ENCODE results near the gene LARGE2. TPM values are rescaled to one million over a fixed set of nuclear protein-coding genes. Genes with fewer than 3 reads are reported as not detected.

The LARGE2 gene
- total RNA-seq, 2 experiments from 2014 or later = 0.60 to 1.3 TPM

GRCh38 chr11:45945397-45945999 is 23.0 kb downstream of the LARGE2 start:
- Histone ChIP-seq H3K79me2 (ENCODE audit: insufficient read depth, low read depth, low read length) (no peaks in the 10 kb centered on the region), H3K4me3 (ENCODE audit: low read depth, low read length, poor library complexity, severe bottlenecking) (no peak overlapping the region), H4K20me1 (ENCODE audit: insufficient read depth, low read length) (no peaks in the 10 kb centered on the region), H3K4me2 (ENCODE audit: low read length) (no peak overlapping the region), H2AFZ (ENCODE audit: low read length) (no peak overlapping the region), H3K36me3 (ENCODE audit: insufficient read depth, low read length) (peaks cover 54% of the 10 kb centered on the region), H3K27ac (ENCODE audit: low read depth, low read length, poor library complexity, severe bottlenecking) (no peak overlapping the region), H3K9me2 (ENCODE audit: insufficient read depth, low read length) (no peaks in the 10 kb centered on the region), H3K4me1 (ENCODE audit: insufficient read depth, low read length, poor library complexity, severe bottlenecking) (no peaks in the 10 kb centered on the region), H3K9me3 (ENCODE audit: low read length) (no peaks in the 10 kb centered on the region)
- no peak for TF ChIP-seq EZH2phosphoT487 (IDR thresholded peaks at IDR 0.05; ENCODE audit: borderline replicate concordance, low read depth, low read length)
- TF ChIP-seq, protein P1, sequence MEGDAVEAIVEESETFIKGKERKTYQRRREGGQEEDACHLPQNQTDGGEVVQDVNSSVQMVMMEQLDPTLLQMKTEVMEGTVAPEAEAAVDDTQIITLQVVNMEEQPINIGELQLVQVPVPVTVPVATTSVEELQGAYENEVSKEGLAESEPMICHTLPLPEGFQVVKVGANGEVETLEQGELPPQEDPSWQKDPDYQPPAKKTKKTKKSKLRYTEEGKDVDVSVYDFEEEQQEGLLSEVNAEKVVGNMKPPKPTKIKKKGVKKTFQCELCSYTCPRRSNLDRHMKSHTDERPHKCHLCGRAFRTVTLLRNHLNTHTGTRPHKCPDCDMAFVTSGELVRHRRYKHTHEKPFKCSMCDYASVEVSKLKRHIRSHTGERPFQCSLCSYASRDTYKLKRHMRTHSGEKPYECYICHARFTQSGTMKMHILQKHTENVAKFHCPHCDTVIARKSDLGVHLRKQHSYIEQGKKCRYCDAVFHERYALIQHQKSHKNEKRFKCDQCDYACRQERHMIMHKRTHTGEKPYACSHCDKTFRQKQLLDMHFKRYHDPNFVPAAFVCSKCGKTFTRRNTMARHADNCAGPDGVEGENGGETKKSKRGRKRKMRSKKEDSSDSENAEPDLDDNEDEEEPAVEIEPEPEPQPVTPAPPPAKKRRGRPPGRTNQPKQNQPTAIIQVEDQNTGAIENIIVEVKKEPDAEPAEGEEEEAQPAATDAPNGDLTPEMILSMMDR (conservative IDR thresholded peaks at IDR 0.05; ENCODE audit: low read length) = no peak
- POLR2A ChIA-PET = interaction anchor here (0.5 to 1.1 kb wide), 2 partner anchors 34 to 399 kb away, joined by 3 to 4 read pairs; no protein-coding TSS in a partner anchor
- CTCF ChIA-PET (ENCODE audit: unreplicated experiment) = no interaction called here
- no peak for DNase-seq (ENCODE audit: low spot score)
- intact Hi-C loops (cut with micrococcal nuclease; ENCODE audit: unreplicated experiment) = no loop called here
- BruUV-seq (replicated peaks) = no TSS peak

DNA sequence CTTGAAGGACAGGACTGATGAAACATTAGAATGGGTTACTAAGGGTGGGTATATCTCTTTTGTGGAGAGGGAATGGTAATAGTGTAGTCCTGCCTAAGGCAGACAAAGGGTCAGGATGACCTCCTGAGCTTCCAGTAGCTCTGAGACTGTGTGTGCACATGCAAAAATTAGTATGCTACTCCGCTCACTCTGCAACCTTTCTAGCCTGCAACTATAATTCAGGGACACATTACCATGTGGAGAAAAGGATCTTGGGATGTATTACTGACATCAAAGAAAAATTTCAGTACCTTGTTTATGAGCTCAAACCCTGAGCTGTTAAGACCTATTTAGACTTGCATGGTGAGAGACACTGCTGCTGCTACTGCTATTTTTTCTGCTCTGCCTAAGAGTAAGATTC is 25.4 kb downstream of the LARGE2 start:
- no peaks in the 10 kb centered on the region for H3K79me2 ChIP-seq (ENCODE audit: insufficient read depth, low read depth, low read length)
- intact Hi-C loops (cut with micrococcal nuclease; ENCODE audit: unreplicated experiment) = no loop called here
- TF ChIP-seq EZH2phosphoT487 (IDR thresholded peaks at IDR 0.05; ENCODE audit: borderline replicate concordance, low read depth, low read length) = no peak
- TF ChIP-seq, protein P1 (conservative IDR thresholded peaks at IDR 0.05; ENCODE audit: low read length) = no peak
- no peak overlapping the region for H3K4me2 ChIP-seq (ENCODE audit: low read length)
- DNase-seq (ENCODE audit: low spot score) = no peak
- H3K4me3 ChIP-seq (ENCODE audit: low read depth, low read length, poor library complexity, severe bottlenecking) = no peak overlapping the region
- no TSS peak for BruUV-seq (replicated peaks)
- no peaks in the 10 kb centered on the region for H3K9me3 ChIP-seq (ENCODE audit: low read length)
- peaks cover 5% of the 10 kb centered on the region for H3K4me1 ChIP-seq (ENCODE audit: insufficient read depth, low read length, poor library complexity, severe bottlenecking)
- ChIA-PET POLR2A (interaction anchor here (0.6 to 0.9 kb wide), 2 partner anchors 11 to 454 kb away, joined by 3 read pairs; no protein-coding TSS in a partner anchor), CTCF (ENCODE audit: unreplicated experiment) (no interaction called here)
- no peak overlapping the region for H2AFZ ChIP-seq (ENCODE audit: low read length)
- no peak overlapping the region for H3K27ac ChIP-seq (ENCODE audit: low read depth, low read length, poor library complexity, severe bottlenecking)
- peaks cover 65% of the 10 kb centered on the region for H3K36me3 ChIP-seq (ENCODE audit: insufficient read depth, low read length)
- no peaks in the 10 kb centered on the region for H3K9me2 ChIP-seq (ENCODE audit: insufficient read depth, low read length)
- no peaks in the 10 kb centered on the region for H4K20me1 ChIP-seq (ENCODE audit: insufficient read depth, low read length)

DNA sequence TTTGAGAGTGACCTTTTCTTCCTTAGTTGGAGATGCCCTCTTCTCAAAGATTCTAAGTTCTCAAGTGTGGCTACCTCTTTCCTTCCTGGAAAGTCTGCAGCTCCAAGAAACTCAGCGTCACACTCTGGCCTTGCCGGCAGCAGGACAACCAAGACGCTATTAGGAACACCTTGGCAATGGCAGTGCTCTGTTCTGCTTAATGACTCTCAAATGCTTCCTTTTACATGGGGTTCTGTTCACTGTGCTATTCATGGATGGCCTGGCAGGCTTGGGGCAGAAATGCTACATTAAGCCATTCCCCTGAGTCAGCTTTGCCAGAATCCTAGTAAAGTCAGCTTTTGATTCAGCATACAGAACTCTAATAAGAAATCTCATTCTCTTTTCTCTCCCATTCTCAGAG is 25.9 kb downstream of the LARGE2 start:
- Histone ChIP-seq H3K4me2 (ENCODE audit: low read length) (no peak overlapping the region), H3K4me1 (ENCODE audit: insufficient read depth, low read length, poor library complexity, severe bottlenecking) (peaks cover 6% of the 10 kb centered on the region), H3K27ac (ENCODE audit: low read depth, low read length, poor library complexity, severe bottlenecking) (no peak overlapping the region), H3K79me2 (ENCODE audit: insufficient read depth, low read depth, low read length) (no peaks in the 10 kb centered on the region), H3K4me3 (ENCODE audit: low read depth, low read length, poor library complexity, severe bottlenecking) (no peak overlapping the region), H2AFZ (ENCODE audit: low read length) (no peak overlapping the region), H3K9me3 (ENCODE audit: low read length) (no peaks in the 10 kb centered on the region), H4K20me1 (ENCODE audit: insufficient read depth, low read length) (no peaks in the 10 kb centered on the region), H3K36me3 (ENCODE audit: insufficient read depth, low read length) (peaks cover 70% of the 10 kb centered on the region), H3K9me2 (ENCODE audit: insufficient read depth, low read length) (no peaks in the 10 kb centered on the region)
- POLR2A ChIA-PET = no interaction called here
- DNase-seq (ENCODE audit: low spot score) = no peak
- no TSS peak for BruUV-seq (replicated peaks)
- intact Hi-C loops (cut with micrococcal nuclease; ENCODE audit: unreplicated experiment) = no loop called here
- CTCF ChIA-PET (ENCODE audit: unreplicated experiment) = no interaction called here
- no peak for TF ChIP-seq EZH2phosphoT487 (IDR thresholded peaks at IDR 0.05; ENCODE audit: borderline replicate concordance, low read depth, low read length)
- TF ChIP-seq, protein P1 (conservative IDR thresholded peaks at IDR 0.05; ENCODE audit: low read length) = no peak

Measured in OCI-LY7 (cell line).